HG03095 (cell line): ENCODE measurements around the gene HS3ST2.

Source experiments
- ATAC-seq: cut with Tn5 transposase; IDR thresholded peaks from one replicate; pipeline ENCODE4 v1.9.1; 2021; ENCODE audit warnings: moderate library complexity; ENCODE audit not compliant: unreplicated experiment

HS3ST2 gene

DNA sequence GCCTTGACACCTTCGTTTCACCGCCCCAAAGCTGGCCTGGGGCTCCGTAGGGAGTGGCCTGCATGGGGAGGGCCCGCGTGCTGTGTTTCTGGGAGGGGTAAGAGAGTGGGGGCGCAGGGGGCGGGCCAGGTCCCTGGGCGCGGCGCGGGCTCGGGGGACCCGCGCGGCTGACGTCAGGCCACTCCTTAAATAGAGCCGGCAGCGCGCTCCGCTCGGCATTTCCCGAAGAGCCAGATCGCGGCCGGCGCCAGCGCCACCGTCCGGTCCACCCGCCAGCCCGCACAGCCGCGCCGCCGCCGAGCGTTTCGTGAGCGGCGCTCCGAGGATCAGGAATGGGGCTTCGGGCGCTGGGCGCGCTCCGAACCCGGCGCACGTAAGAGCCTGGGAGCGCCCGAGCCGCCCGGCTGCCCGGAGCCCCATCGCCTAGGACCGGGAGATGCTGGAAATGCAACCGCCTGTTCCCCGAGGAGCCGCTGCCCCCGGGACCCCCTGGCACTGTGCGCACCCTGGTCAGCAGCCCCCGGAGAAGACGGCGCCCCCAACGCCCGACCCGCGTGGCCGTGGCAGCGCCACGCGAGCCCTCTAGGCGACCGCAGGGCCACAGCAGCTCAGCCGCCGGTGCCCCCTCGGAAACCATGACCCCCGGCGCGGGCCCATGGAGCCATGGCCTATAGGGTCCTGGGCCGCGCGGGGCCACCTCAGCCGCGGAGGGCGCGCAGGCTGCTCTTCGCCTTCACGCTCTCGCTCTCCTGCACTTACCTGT is at the start of gene HS3ST2:
TSS of gene HS3ST2 (plus strand) at position 215 of the 763 bp plus-strand sequence. CDS start at position 664, 449 bp downstream.
- ATAC-seq: no peak

DNA sequence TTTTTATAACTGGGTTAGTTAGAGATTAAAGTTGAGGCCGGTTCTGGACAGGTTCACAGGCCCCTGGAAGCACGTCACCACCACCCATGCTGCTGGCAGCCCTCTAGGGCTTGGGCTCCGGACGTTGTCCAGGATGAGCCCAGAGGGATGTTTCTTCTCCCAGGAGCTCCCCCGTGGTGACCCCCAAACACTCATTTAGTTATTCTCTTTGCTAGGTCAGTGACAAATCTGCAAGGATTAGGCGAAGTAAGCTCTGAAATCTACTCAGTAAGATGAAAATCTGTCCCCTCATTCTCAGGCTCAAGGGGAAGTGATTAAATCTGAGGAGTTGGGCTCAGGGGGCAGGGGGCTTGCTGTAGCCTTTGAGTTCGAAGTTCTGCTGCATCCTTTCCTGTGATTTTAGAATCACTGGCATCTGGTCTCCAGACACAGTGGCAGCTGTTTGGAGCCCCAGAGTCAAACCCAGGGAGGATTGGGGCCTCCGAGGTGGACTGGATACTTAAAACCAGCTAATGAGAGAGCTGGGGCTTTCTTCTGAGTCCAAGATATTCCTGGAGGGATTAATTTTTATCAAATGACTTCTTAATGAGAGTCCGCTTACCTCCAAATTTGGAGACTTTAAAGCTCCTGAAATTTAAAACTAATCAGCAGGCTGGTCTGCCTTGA is 49.2 kb upstream of the HS3ST2 start:
- ATAC-seq: no peak

- ATAC-seq: no peak
Observed at GRCh38 chr16:22765479-22765878, 48.5 kb upstream of the HS3ST2 start.

GRCh38 chr16:22770866-22771265 is 43.1 kb upstream of the HS3ST2 start:
- ATAC-seq: no peak

DNA sequence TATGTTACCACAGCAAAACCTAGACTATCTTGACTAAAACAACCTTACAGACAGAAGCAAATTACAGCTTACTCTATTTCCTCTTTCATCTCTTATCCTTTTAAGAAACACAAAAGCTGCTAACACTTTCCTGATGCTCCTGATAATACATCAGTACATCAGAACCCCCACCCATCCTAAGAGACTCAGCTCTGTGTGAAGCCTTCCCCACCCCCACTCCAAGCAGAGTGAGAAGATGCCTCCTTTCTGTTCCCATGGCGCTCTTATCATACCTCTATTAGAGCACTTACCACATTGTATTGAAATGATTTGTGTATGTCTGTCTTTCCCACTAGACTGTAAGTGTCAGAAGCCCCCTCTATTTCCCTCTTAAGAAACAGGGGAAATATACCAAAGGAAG is 42.4 kb upstream of the HS3ST2 start:
- no peak for ATAC-seq

- no peak for ATAC-seq
Observed at GRCh38 chr16:22775220-22775922, 38.6 kb upstream of the HS3ST2 start.

DNA sequence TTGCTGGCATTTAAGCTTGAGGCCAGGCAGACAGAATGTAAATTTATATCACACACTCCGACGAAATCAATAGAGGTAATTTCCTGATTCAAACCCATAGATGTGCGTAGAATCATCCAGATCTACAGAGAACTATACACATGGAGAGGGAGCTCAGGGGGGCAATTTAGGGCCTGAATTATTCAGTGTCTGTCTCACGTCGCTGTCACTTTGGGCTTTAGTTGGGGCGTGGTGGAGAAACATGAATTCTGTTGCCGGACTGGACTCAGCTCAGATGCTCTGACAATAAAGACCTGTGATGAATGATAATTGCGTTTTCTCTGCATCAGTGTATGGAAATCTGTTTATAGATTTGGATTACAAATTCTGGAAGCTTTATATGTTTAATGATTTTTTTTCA is 32.5 kb upstream of the HS3ST2 start:
- no peak for ATAC-seq

DNA sequence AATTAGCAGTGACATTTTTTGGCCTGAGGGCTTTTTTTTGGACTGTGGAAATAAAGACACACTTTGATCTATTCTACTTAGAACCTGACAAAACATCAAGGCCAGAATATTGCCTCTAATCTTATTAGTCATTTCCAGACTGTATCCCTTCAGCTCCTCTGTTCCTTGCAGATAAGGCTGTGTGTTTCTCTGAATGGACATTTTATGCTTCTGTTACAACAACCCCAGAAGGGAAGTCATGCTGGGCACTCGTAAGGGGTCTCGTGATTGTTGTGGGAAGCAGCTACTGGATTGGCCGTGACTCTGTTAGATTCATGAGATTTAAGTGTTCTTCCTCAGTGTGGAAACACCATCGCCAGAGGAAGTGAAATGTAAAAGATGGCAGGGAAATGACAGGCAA is 31.6 kb upstream of the HS3ST2 start:
- no peak for ATAC-seq

DNA sequence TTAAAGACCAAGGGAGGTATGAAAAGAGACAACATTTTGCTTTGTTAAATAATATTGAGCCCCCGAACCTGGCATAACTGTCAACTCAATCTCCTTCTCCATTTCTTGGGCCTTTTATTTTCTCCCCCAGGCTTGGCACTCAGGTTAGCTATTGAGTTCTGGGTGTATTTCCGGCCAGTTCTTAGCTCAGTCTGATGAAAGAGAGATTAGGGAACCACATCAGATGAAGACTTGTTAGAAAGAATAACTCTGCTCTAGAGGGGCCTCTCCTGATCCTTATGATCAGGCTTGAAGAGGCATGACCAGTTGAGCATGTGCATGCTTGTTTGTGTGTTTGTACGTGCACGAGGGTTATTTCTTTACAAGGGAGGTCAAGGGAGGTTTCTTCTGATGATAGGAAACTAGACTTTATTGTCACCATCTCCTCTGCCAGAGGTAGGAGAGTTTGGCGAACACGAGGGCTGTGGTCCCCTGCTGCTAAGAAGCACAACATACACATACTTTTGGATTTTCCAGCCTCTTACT is 29.2 kb upstream of the HS3ST2 start:
- ATAC-seq: no peak

GRCh38 chr16:22785552-22785951 is 28.4 kb upstream of the HS3ST2 start:
- no peak for ATAC-seq

DNA sequence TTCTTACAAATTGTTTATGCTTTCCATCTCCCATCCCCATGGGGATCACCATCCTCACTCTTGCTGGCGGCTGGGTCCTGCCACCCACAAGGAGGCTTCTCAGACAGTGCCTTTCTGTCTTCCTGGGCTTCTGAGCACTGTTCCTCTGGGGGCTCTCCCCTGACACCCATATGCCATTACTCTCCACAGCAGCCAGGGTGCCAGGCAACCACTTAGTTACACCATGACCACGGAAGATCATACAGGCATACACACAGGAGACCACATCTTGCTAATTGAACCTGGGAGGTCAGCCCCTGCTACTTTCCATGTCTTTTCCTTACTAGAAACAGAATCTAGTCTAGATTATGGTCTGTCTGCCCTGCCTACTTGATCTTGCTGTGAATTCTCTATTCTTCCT is 27.7 kb upstream of the HS3ST2 start:
- ATAC-seq: no peak

DNA sequence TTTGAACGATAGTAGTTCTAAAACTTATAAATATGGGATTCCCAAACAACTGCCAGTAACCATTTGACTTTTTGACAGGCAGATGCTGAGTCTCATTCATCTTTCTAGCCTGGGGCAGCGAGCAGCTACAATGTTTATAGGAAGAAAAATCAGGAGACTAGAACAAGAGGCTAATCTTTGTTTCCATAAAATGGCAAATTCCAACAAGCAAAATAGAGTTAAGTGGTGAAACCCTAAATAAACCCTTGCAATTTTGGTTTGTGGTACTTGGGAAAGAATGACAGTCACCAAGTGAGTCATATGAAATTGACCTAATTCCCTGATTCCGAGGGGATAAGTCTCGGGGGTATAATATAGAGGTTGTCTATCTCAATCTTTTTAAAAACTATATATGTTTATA is 27.3 kb upstream of the HS3ST2 start:
- ATAC-seq: no peak

GRCh38 chr16:22787466-22788192 is 26.3 kb upstream of the HS3ST2 start:
- no peak for ATAC-seq

DNA sequence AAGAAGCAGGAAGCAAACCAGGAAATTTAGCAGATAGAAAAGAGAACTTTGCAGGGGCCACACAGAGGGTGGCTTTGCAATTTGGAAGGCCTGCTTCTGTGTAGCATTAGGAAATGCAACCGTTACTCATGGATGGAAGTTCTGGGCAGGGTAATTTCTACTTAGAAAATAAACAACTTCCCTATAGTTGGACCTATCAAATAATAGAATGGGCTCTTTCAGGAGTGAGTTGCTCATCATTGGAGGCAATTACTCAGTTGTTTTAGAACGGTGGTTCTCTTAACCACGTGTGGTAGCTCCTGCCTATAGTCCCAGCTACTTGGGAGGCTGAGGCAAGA is 25.8 kb upstream of the HS3ST2 start:
- ATAC-seq: no peak

DNA sequence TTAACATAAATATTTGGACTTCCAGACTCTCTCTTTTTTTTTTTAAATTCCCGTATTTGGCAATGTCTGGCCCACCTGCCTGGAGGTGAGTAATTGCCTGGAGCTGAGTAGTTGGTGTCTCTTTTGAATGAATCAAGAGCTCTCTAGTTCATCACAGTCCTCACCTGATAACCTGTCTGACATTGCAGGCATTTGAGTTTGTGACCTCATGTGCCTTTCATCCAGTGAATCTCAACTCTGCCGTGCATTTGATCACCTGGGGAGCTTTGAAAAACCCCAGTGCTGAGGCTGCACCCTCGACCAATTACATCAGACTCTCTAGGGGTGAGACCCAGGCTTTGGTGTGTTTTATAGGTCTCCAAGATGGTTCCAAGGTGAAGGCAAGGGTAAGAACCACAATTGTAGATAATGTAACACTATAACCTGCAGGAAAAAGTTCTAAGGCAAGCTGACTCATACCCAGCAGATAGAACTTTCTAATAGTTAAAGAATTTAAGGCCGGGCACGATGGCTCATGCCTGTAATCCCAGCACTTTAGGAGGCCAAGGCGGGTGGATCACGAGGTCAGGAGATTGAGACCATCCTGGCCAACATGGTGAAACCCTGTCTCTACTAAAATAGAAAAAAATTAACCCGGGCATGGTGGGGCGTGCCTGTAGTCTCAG is 24.5 kb upstream of the HS3ST2 start:
- no peak for ATAC-seq

DNA sequence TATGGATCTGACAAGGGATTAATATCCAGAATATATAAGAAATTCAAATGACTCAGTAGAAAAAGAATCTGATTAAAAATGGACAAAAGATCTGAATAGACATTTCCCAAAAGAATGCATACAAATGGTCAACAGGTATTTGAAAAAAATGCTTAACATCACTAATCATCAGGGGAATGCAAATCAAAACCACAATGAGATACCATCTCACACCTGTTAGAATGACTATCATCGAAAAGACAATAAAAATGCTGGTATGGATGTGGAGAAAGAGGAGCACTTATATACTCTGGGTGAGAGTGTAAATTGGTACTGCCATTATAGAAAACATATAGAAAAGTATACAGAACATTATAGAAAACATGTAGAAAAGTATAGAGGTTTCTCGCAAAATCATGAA is 16.4 kb upstream of the HS3ST2 start:
- ATAC-seq: no peak

DNA sequence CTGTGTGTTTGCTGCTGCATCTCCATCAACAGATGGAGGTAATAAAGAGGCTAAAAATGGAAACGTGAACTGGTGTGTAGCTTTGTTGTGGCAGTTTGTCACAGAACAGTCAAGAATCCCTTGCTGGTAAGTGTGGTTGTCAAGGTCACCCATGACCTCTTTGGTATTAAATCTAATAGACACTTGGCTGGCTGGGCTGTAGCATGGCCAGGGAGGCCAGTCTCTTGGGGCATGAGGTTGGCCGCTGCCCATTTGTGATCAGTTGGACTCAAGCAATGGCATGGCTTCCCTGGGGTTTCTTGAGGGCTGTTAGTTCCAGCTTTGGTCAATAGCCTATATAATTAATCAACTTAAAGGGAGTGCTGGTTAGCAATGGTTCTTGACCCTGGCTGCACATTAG is 14.8 kb upstream of the HS3ST2 start:
- ATAC-seq: no peak

GRCh38 chr16:22804893-22805292 is 9.1 kb upstream of the HS3ST2 start:
- no peak for ATAC-seq

DNA sequence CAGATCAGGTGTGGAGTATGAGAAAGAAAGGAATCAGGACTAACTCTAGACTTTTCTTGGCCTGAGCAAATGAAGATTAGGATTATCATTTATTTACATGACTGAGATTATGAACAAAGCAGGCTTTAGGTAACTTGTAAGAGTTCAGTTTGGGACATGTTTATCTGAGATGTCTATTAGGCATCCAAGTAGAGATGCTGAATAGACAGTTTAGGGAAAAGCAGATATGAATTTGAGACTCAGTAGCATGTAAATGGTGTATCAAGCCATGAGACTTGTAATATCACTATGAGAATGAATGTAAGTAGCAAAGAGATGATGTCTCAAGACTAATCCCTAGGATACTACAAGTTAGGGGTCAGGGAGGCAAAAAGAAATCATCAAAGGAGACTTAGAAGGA is 8.6 kb upstream of the HS3ST2 start:
- no peak for ATAC-seq

DNA sequence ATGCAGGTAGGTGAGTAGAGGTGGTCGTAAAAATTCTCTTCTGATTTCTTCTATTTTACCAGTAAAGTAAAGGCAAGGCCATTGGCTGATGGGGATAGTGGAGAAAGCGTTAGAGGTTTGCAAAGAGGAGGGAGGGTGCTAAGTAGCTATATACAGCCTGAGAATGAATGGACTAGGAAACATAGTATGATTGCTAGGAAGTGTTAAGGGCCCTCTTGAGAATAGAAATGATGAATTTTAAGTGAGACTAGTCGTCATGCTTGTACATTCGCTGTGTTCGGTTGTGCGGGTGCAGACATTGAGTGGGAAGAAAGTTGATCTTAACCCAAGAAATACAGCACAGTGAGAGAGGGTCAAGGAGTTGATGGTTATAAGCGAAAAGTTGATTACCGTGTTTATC is 7.2 kb upstream of the HS3ST2 start:
- no peak for ATAC-seq

GRCh38 chr16:22810226-22810625 is 3.7 kb upstream of the HS3ST2 start:
- ATAC-seq: no peak
